Mesenchymal stem cell (in vitro differentiated cells and primary cell): ENCODE measurements around the gene ZNF687.

ENCODE experiments used
- DNase-seq: peaks from one replicate; pipeline ENCODE4 v3.0.0-alpha.2; 2013
- H2AFZ ChIP-seq: one replicate; pipeline ENCODE4 v1.6.1; 2013; ENCODE audit warnings: low read depth, mild to moderate bottlenecking, control low read depth, inconsistent platforms, low read length, moderate library complexity
- H2AK5ac ChIP-seq: 2 replicates; pipeline ENCODE4 v1.6.1; 2013; ENCODE audit warnings: low read length, moderate library complexity, mild to moderate bottlenecking, inconsistent platforms; ENCODE audit not compliant: severe bottlenecking
- H2BK120ac ChIP-seq: one replicate; pipeline ENCODE4 v1.6.1; 2013; ENCODE audit warnings: low read depth, mild to moderate bottlenecking, inconsistent platforms, low read length, moderate library complexity
- H2BK12ac ChIP-seq, 2 experiments: one replicate each; pipeline ENCODE4 v1.6.1; 2013; ENCODE audit warnings: inconsistent platforms in 2 of 2, low read length in 2 of 2, mild to moderate bottlenecking in 2 of 2, moderate library complexity in 2 of 2, control low read depth in 1 of 2
- H2BK15ac ChIP-seq: one replicate; pipeline ENCODE4 v1.6.1; 2013; ENCODE audit warnings: mild to moderate bottlenecking, low read depth, inconsistent platforms; ENCODE audit not compliant: poor library complexity, severe bottlenecking
- H2BK5ac ChIP-seq: 2 replicates; pipeline ENCODE4 v1.6.1; 2013; ENCODE audit warnings: low read depth, mild to moderate bottlenecking, low read length, control low read depth, inconsistent platforms; ENCODE audit not compliant: poor library complexity, severe bottlenecking
- H3K14ac ChIP-seq, 2 experiments: one replicate each; pipeline ENCODE4 v1.6.1; 2013; ENCODE audit warnings: inconsistent platforms in 2 of 2, low read length in 2 of 2, control low read depth in 1 of 2, mild to moderate bottlenecking in 1 of 2, moderate library complexity in 1 of 2
- H3K18ac ChIP-seq, 2 experiments: one replicate each; pipeline ENCODE4 v1.6.1; 2013; ENCODE audit warnings: inconsistent platforms in 2 of 2, low read length in 2 of 2, control low read depth in 1 of 2, low read depth in 1 of 2, mild to moderate bottlenecking in 1 of 2
- H3K23ac ChIP-seq, 2 experiments: one replicate each; pipeline ENCODE4 v1.6.1; 2013; ENCODE audit warnings: inconsistent platforms in 2 of 2, low read length in 2 of 2, mild to moderate bottlenecking in 2 of 2, moderate library complexity in 2 of 2, control low read depth in 1 of 2
- H3K27ac ChIP-seq: 2 replicates; pipeline ENCODE4 v1.5.1; 2013; ENCODE audit warnings: mild to moderate bottlenecking, moderate library complexity, low read length, control low read depth, inconsistent platforms; ENCODE audit not compliant: poor library complexity, severe bottlenecking
- H3K27me3 ChIP-seq, 2 experiments: 2 replicates each; pipeline versions ENCODE4 v1.6.1 to v1.7.0; 2013; ENCODE audit warnings: low read length in 2 of 2, mild to moderate bottlenecking in 2 of 2, moderate library complexity in 2 of 2, control low read depth in 1 of 2, inconsistent platforms in 1 of 2; ENCODE audit not compliant: control insufficient read depth in 1 of 2, insufficient read depth in 1 of 2
- H3K36me3 ChIP-seq, 2 experiments: 2 replicates each; pipeline versions ENCODE4 v1.6.1 to v1.7.0; 2013; ENCODE audit warnings: low read length in 2 of 2, control low read depth in 1 of 2, inconsistent platforms in 1 of 2, low read depth in 1 of 2, mild to moderate bottlenecking in 1 of 2; ENCODE audit not compliant: insufficient read depth in 2 of 2, control insufficient read depth in 1 of 2
- H3K4ac ChIP-seq, 2 experiments: one replicate each; pipeline ENCODE4 v1.6.1; 2013; ENCODE audit warnings: inconsistent platforms in 2 of 2, low read length in 2 of 2, mild to moderate bottlenecking in 2 of 2, moderate library complexity in 2 of 2, control low read depth in 1 of 2, low read depth in 1 of 2
- H3K4me1 ChIP-seq: 2 replicates; pipeline ENCODE4 v1.6.1; 2013; ENCODE audit warnings: low read depth, low read length, control low read depth; ENCODE audit not compliant: control insufficient read depth, insufficient read depth
- H3K4me2 ChIP-seq: 2 replicates; pipeline ENCODE4 v1.6.1; 2013; ENCODE audit warnings: low read length, mild to moderate bottlenecking, inconsistent platforms; ENCODE audit not compliant: poor library complexity, severe bottlenecking
- H3K4me3 ChIP-seq, 2 experiments: 2 replicates each; pipeline versions ENCODE4 v1.5.1 to v1.7.0; 2013; ENCODE audit warnings: low read length in 2 of 2, mild to moderate bottlenecking in 2 of 2, control low read depth in 1 of 2, low read depth in 1 of 2; ENCODE audit not compliant: insufficient read depth in 1 of 2
- H3K79me1 ChIP-seq: replicated peaks from 2 replicates; pipeline ENCODE4 v1.6.1; 2013; ENCODE audit warnings: mild to moderate bottlenecking, control low read depth, low read length, inconsistent platforms; ENCODE audit not compliant: poor library complexity, severe bottlenecking
- H3K9ac ChIP-seq: 2 replicates; pipeline ENCODE4 v1.7.0; 2013; ENCODE audit warnings: mild to moderate bottlenecking, low read length, moderate library complexity
- H3K9me3 ChIP-seq: 2 replicates; pipeline ENCODE4 v1.7.0; 2013; ENCODE audit warnings: mild to moderate bottlenecking, low read length; ENCODE audit not compliant: control insufficient read depth
- H4K8ac ChIP-seq: one replicate; pipeline ENCODE4 v1.6.1; 2013; ENCODE audit warnings: inconsistent platforms, mild to moderate bottlenecking, low read length, moderate library complexity
- H4K91ac ChIP-seq: one replicate; pipeline ENCODE4 v1.6.1; 2013; ENCODE audit warnings: mild to moderate bottlenecking, low read length, inconsistent platforms
- WGBS: methylation state at CpG from one replicate; pipeline ENCODE4 v1.1.7; 2013; ENCODE audit warnings: mixed read lengths; 5-methylcytosine and 5-hydroxymethylcytosine counted together

The ZNF687 gene

DNA sequence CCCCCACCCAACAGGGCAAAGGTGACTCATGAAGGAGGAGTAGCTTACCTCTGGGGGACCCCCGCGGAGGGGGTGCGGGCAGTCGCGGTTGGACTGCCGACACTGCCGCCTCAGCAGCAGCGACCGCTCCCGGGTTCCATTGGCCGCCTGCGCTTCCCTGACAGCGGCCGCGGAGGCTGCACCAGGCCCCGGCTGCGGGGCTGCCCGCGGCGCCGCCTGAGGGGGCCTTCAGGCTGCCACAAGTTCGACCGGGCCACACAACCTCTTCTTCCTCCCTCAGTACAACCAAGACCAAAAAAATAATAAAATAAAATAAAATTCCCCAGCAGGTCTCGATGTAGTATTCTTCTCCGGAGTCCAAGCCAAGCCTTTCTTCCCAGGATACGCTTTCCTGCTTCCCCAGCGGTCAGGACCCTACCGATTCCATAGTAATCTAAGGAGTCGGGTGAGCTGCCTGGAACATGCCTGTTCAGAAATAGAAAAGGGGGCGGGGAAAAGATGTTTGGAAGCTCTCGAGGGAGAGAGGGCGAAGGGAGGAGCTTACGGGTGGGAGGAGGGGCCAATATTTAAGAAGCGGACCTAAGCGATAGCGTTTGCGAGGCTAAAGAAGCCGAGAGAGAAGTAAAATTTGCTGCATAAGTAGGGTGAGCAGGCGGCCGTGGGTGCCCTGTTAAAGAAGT is 45.3 kb downstream of the ZNF687 start, which contains the start of gene PI4KB:
Gene PI4KB (minus strand): TSS at position 194 of the 680 bp plus-strand sequence. CDS start 10,935 bp downstream, outside the sequence.
- H3K79me1 ChIP-seq, result peaks cover 2% of the 10 kb centered on the region
- H3K14ac ChIP-seq, result peak within 1 kb of the TSS in 1 of 2 experiments; percentile 74
- H3K9me3 ChIP-seq, result no peaks in the 10 kb centered on the region
- H2BK12ac ChIP-seq, result no peak within 1 kb of the TSS
- H4K91ac ChIP-seq, result peak within 1 kb of the TSS; percentile 72
- H2AK5ac ChIP-seq, result no peak within 1 kb of the TSS
- peak within 1 kb of the TSS; percentile 83 to 94 for H3K4me3 ChIP-seq
- peak; percentile 99 for DNase-seq
- peaks cover 8% of the 10 kb centered on the region for H3K4me1 ChIP-seq
- H3K9ac ChIP-seq, result peak within 1 kb of the TSS; percentile 100
- peak within 1 kb of the TSS; percentile 62 to 84 for H3K18ac ChIP-seq
- WGBS, result under 1% methylated on average over 37 of the region's 40 CpGs
- peak within 1 kb of the TSS; percentile 68 for H2BK5ac ChIP-seq
- peaks cover 9 to 32% of the 10 kb centered on the region in 2 experiments for H3K36me3 ChIP-seq
- H2BK120ac ChIP-seq, result peak within 1 kb of the TSS; percentile 2
- peak within 1 kb of the TSS; percentile 83 for H3K4me2 ChIP-seq
- peak within 1 kb of the TSS in 1 of 2 experiments; percentile 67 for H3K23ac ChIP-seq
- H2AFZ ChIP-seq, result peak within 1 kb of the TSS; percentile 76
- H3K27ac ChIP-seq, result peak within 1 kb of the TSS; percentile 94
- peak within 1 kb of the TSS; percentile 49 to 84 for H3K4ac ChIP-seq
- no peak within 1 kb of the TSS for H2BK15ac ChIP-seq
- H3K27me3 ChIP-seq, result no peaks in the 10 kb centered on the region
- H4K8ac ChIP-seq, result peak within 1 kb of the TSS; percentile 90

DNA sequence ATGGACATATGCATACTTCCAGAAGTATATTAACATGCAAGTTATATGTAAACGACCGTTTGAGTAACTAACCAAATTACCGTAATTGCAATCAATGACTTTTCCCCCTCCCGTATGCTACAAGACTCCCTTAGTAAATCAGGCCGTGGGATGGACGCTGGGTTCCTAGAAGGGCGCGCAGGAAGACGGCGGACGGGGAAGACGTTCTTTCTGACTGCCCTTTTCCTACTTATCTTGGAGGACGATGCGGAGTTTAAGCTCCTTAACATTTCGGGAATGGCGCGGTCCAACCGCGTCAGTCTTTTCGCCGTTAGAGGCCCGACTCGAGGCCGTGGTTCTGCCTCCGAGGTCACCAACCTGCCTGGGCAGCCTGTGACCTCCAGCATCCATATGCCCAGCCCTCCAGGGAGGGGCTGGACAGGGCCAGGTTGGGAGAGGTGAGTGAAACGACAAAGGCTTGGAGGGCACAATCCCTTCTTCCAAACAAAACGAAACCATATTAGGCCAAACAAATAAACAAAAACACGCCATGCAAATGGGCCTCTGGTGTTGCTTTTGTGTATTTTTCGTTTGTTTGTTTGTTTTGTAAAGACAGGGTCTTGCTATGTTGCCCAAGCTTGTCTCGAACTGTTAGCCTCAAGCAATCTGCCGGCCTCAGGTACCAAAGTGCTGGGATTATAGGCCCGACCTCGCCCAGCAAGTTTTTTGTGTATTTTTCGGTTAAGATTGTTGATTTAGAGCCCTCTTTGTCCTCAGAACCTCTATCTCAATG is 46.0 kb downstream of the ZNF687 start:
- Histone ChIP-seq H3K36me3 (peaks cover 9 to 26% of the 10 kb centered on the region in 2 experiments), H3K27me3 (no peaks in the 10 kb centered on the region), H3K23ac (peak overlapping the region in 1 of 2 experiments; percentile 67), H2BK12ac (no peak overlapping the region), H2BK5ac (no peak overlapping the region), H3K9ac (peak overlapping the region; percentile 100), H3K4me2 (peak overlapping the region; percentile 72), H3K14ac (peak overlapping the region in 1 of 2 experiments; percentile 74), H4K91ac (peak overlapping the region; percentile 44), H2BK15ac (no peak overlapping the region), H4K8ac (peak overlapping the region; percentile 90), H3K18ac (peak overlapping the region; percentile 54 to 56), H2AK5ac (no peak overlapping the region), H3K27ac (peak overlapping the region; percentile 32), H3K4ac (peak overlapping the region; percentile 49 to 84), H3K4me1 (peaks cover 8% of the 10 kb centered on the region), H3K4me3 (peak overlapping the region; percentile 41 to 94), H2AFZ (peak overlapping the region; percentile 76), H3K9me3 (no peaks in the 10 kb centered on the region), H3K79me1 (no peaks in the 10 kb centered on the region), H2BK120ac (no peak overlapping the region)
- DNase-seq, result no peak
- WGBS, result 36% methylated on average over 31 of the region's 34 CpGs

DNA sequence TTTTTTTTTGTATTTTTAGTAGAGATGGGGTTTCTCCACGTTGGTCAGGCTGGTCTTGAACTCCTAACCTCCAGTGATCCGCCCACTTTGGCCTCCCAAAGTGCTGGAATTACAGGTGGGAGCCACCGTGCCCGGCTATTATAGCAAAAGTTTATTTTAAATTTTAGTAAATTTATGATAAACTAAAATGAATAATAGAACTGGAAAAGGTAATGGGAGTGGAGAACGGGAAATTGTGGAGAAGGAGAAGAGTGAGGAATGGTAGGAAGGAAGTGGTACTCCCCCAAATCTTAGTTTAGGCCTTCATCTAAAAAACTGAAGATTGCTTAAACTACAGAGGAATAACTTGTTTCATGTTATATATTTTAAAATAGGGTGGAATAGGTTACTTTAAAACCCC is 52.7 kb downstream of the ZNF687 start:
- no peak for DNase-seq
- no peak overlapping the region for H3K9ac ChIP-seq
- no peak overlapping the region for H3K14ac ChIP-seq
- no peak overlapping the region for H2BK12ac ChIP-seq
- H3K4me3 ChIP-seq, result no peak overlapping the region
- H4K91ac ChIP-seq, result no peak overlapping the region
- H3K23ac ChIP-seq, result no peak overlapping the region
- WGBS, result 94% methylated on average over 2 of the region's 5 CpGs
- H2BK15ac ChIP-seq, result no peak overlapping the region
- no peak overlapping the region for H3K4me2 ChIP-seq
- no peaks in the 10 kb centered on the region for H3K36me3 ChIP-seq
- no peak overlapping the region for H3K27ac ChIP-seq
- H3K79me1 ChIP-seq, result no peaks in the 10 kb centered on the region
- H3K4me1 ChIP-seq, result no peaks in the 10 kb centered on the region
- H2BK120ac ChIP-seq, result no peak overlapping the region
- no peak overlapping the region for H3K18ac ChIP-seq
- H3K27me3 ChIP-seq, result no peaks in the 10 kb centered on the region
- no peak overlapping the region for H3K4ac ChIP-seq
- H2AK5ac ChIP-seq, result no peak overlapping the region
- H2BK5ac ChIP-seq, result no peak overlapping the region
- no peak overlapping the region for H4K8ac ChIP-seq
- no peaks in the 10 kb centered on the region for H3K9me3 ChIP-seq
- no peak overlapping the region for H2AFZ ChIP-seq

DNA sequence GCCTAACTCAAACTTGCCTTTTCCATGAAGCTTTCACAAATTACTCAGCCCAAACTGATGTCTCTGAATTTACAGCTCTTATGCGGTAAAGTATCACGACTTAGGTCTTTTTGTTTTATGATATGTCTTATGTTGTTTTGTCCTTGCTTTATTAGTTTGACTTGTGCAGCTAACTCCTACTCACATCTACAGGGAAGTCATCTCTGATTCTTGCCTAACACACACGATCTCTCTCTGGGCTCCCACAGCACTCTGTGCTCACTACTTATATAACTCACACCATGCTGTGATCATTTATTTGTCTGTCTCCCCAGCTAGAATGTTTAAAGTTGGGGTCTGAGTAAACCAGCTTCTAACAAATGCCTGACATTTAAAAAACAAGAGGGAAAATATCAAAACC is 54.5 kb downstream of the ZNF687 start:
- no peak overlapping the region for H3K14ac ChIP-seq
- H2BK5ac ChIP-seq, result no peak overlapping the region
- H3K18ac ChIP-seq, result no peak overlapping the region
- H4K91ac ChIP-seq, result no peak overlapping the region
- H3K27me3 ChIP-seq, result no peaks in the 10 kb centered on the region
- no peaks in the 10 kb centered on the region for H3K36me3 ChIP-seq
- no peak overlapping the region for H3K27ac ChIP-seq
- H3K4me3 ChIP-seq, result no peak overlapping the region
- no peak overlapping the region for H2BK12ac ChIP-seq
- H3K4me2 ChIP-seq, result no peak overlapping the region
- H3K9me3 ChIP-seq, result no peaks in the 10 kb centered on the region
- no peaks in the 10 kb centered on the region for H3K4me1 ChIP-seq
- no peak overlapping the region for H4K8ac ChIP-seq
- H3K4ac ChIP-seq, result no peak overlapping the region
- no peak overlapping the region for H3K23ac ChIP-seq
- H3K79me1 ChIP-seq, result no peaks in the 10 kb centered on the region
- no peak overlapping the region for H2AK5ac ChIP-seq
- H3K9ac ChIP-seq, result no peak overlapping the region
- WGBS, result no CpG with 5 or more reads among the region's 3 CpGs
- H2AFZ ChIP-seq, result no peak overlapping the region
- H2BK120ac ChIP-seq, result no peak overlapping the region
- DNase-seq, result no peak
- H2BK15ac ChIP-seq, result no peak overlapping the region
